Thyroid gland (tissue), 4 donors: ENCODE results near the gene ZNF112.

Source experiments
- CTCF ChIP-seq, 6 experiments: fragments of 200-600 bp in 3 of 6; fragments of 450-650 bp in 3 of 6; sonication (generic) in 3 of 6; IDR thresholded peaks; one replicate each; pipeline ENCODE4 v1.5.1; 2016 to 2019; ENCODE audit warnings: antibody characterized with exemption in 6 of 6, mild to moderate bottlenecking in 2 of 6, inconsistent platforms in 1 of 6, moderate library complexity in 1 of 6
- POLR2A ChIP-seq, 2 donors: fragments of 450-650 bp; IDR thresholded peaks; one replicate each; pipeline ENCODE4 v1.6.1; 2017; ENCODE audit warnings: antibody characterized with exemption in 2 of 2, mild to moderate bottlenecking in 2 of 2, moderate library complexity in 1 of 2

GRCh38 chr19:44284968-44285367, 71.5 kb downstream of the ZNF112 start:
- TF ChIP-seq CTCF (IDR thresholded peaks at IDR 0.05) (no peak), POLR2A (IDR thresholded peaks at IDR 0.05) (no peak)
